Measurements from ENCODE around the gene EHD4.

The EHD4 gene

GRCh38 chr15:41994772-41995475, 22.6 kb upstream of the EHD4 start:
- no peak for DNase-seq

- DNase-seq = no peak
Measured at GRCh38 chr15:41994171-41994650, 21.9 kb upstream of the EHD4 start.

GRCh38 chr15:41993472-41994170, 21.3 kb upstream of the EHD4 start:
- no peak for DNase-seq

GRCh38 chr15:41992803-41993190, 20.4 kb upstream of the EHD4 start:
- no peak for DNase-seq

- DNase-seq = no peak
Measured at GRCh38 chr15:41992151-41992802, 19.9 kb upstream of the EHD4 start.

GRCh38 chr15:41990691-41991090, 18.3 kb upstream of the EHD4 start:
- DNase-seq = no peak

- no peak for DNase-seq
Measured at GRCh38 chr15:41990243-41990605, 17.9 kb upstream of the EHD4 start.

- DNase-seq = no peak
Measured at GRCh38 chr15:41989573-41990242, 17.4 kb upstream of the EHD4 start.

- no peak for DNase-seq
Measured at GRCh38 chr15:41988896-41989572, 16.7 kb upstream of the EHD4 start.

GRCh38 chr15:41987925-41988275, 15.5 kb upstream of the EHD4 start:
- no peak for DNase-seq

GRCh38 chr15:41987246-41987924, 15.0 kb upstream of the EHD4 start:
- no peak for DNase-seq

- no peak for DNase-seq
Measured at GRCh38 chr15:41985236-41986160, 13.1 kb upstream of the EHD4 start.

- DNase-seq = no peak
Measured at GRCh38 chr15:41984622-41985021, 12.3 kb upstream of the EHD4 start.

GRCh38 chr15:41983621-41984571, 11.5 kb upstream of the EHD4 start:
- no peak for DNase-seq

GRCh38 chr15:41983221-41983620, 10.9 kb upstream of the EHD4 start:
- DNase-seq = no peak

- no peak for DNase-seq
Measured at GRCh38 chr15:41982133-41982930, 10.0 kb upstream of the EHD4 start.

GRCh38 chr15:41981371-41982132, 9.2 kb upstream of the EHD4 start:
- no peak for DNase-seq

- DNase-seq = no peak
Measured at GRCh38 chr15:41980654-41981323, 8.4 kb upstream of the EHD4 start.

All from NCI-H446 treated with DMSO at 0.1 percent for 48 hours (cell line).